GM12864 (cell line): ENCODE data around the gene CALHM5.

Experiments used
- DNase-seq: peaks from one replicate; pipeline ENCODE4 v3.0.0-alpha.2; 2011; ENCODE audit warnings: low read depth
- H3K4me3 ChIP-seq: 2 replicates; pipeline ENCODE4 v1.5.1; 2011; ENCODE audit warnings: mild to moderate bottlenecking, low read depth, low read length, control low read depth
- TF ChIP-seq, protein P1 (sequence below): IDR thresholded peaks from 2 replicates; pipeline ENCODE4 v1.5.1; 2011; ENCODE audit warnings: low read depth, mild to moderate bottlenecking, moderate library complexity, low read length, control low read depth, inconsistent platforms; ENCODE audit errors: missing control alignments

The CALHM5 gene, protein sequence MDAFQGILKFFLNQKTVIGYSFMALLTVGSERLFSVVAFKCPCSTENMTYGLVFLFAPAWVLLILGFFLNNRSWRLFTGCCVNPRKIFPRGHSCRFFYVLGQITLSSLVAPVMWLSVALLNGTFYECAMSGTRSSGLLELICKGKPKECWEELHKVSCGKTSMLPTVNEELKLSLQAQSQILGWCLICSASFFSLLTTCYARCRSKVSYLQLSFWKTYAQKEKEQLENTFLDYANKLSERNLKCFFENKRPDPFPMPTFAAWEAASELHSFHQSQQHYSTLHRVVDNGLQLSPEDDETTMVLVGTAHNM

GRCh38 chr6:116511424-116512110, at the start of gene CALHM5:
Gene CALHM5 (plus strand): TSS chr6:116511639. CDS start chr6:116511697, 58 bp downstream.
- H3K4me3 ChIP-seq: no peak within 1 kb of the TSS
- TF ChIP-seq, protein P1, sequence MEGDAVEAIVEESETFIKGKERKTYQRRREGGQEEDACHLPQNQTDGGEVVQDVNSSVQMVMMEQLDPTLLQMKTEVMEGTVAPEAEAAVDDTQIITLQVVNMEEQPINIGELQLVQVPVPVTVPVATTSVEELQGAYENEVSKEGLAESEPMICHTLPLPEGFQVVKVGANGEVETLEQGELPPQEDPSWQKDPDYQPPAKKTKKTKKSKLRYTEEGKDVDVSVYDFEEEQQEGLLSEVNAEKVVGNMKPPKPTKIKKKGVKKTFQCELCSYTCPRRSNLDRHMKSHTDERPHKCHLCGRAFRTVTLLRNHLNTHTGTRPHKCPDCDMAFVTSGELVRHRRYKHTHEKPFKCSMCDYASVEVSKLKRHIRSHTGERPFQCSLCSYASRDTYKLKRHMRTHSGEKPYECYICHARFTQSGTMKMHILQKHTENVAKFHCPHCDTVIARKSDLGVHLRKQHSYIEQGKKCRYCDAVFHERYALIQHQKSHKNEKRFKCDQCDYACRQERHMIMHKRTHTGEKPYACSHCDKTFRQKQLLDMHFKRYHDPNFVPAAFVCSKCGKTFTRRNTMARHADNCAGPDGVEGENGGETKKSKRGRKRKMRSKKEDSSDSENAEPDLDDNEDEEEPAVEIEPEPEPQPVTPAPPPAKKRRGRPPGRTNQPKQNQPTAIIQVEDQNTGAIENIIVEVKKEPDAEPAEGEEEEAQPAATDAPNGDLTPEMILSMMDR: peak; percentile 9
- no peak for DNase-seq

- TF ChIP-seq, protein P1: peak; percentile 2
- H3K4me3 ChIP-seq: peak overlapping the region; percentile 57
- DNase-seq: peak; percentile 26
These were observed 49.2 kb upstream of the CALHM5 start for GRCh38 chr6:116461932-116462885.

GRCh38 chr6:116463301-116463700, 48.1 kb upstream of the CALHM5 start:
- no peak for DNase-seq
- TF ChIP-seq, protein P1: no peak
- no peak overlapping the region for H3K4me3 ChIP-seq

DNA sequence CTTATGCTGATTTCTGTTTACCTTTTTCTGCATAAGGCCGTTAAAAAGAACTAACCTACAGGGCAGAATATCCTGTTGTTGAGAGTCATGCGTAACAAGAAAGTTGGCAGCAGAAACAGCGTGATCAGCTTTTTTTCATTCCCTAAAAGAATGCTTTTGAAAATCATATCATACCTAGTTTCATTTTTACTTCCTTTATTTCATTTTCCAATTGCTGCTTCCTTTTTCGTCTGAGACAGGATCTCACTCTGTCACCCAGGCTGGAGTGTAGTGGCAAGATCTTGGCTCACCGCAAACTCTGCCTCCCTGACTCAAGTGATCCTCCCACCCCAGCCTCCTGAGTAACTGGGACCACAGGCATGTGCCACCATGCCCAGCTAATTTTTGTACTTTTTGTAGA, 46.2 kb upstream of the CALHM5 start:
- TF ChIP-seq, protein P1: no peak
- no peak for DNase-seq
- H3K4me3 ChIP-seq: no peak overlapping the region

GRCh38 chr6:116467096-116467495, 44.3 kb upstream of the CALHM5 start:
- no peak for DNase-seq

GRCh38 chr6:116467514-116467913, 43.9 kb upstream of the CALHM5 start:
- no peak for DNase-seq
- H3K4me3 ChIP-seq: no peak overlapping the region
- TF ChIP-seq, protein P1: no peak

More at GRCh38 chr6:116467096-116467495, 44.3 kb upstream of the CALHM5 start:
- TF ChIP-seq, protein P1: no peak
- no peak overlapping the region for H3K4me3 ChIP-seq
